SK-N-MC (cell line): ENCODE measurements around the gene ACTR3C.

Experiments
- DNase-seq: peaks from one replicate; pipeline ENCODE4 v3.0.0-alpha.2; 2011; ENCODE audit warnings: low read depth, low spot score
- H3K27ac ChIP-seq: fragments of 200-600 bp; sonication (generic); 2 replicates; pipeline ENCODE4 v1.5.1; 2016; ENCODE audit warnings: mixed run types
- H3K36me3 ChIP-seq: fragments of 200-600 bp; sonication (generic); 2 replicates; pipeline ENCODE4 v1.6.1; 2017; ENCODE audit warnings: antibody characterized with exemption, low read length, mixed read lengths; ENCODE audit not compliant: insufficient read depth
- H3K4me3 ChIP-seq: fragments of 200-600 bp; sonication (generic); 2 replicates; pipeline ENCODE4 v1.5.1; 2016
- H3K9ac ChIP-seq: fragments of 200-600 bp; sonication (generic); 2 replicates; pipeline ENCODE4 v1.8.0; 2017; ENCODE audit warnings: mixed run types, mixed read lengths; ENCODE audit not compliant: insufficient read length
- H3K9me3 ChIP-seq: fragments of 200-600 bp; sonication (generic); 2 replicates; pipeline ENCODE4 v1.6.1; 2017; ENCODE audit warnings: low read depth, mild to moderate bottlenecking, antibody characterized with exemption, low read length, moderate library complexity, mixed read lengths
- EZH2 ChIP-seq: fragments of 200-600 bp; sonication (generic); IDR thresholded peaks from one replicate; pipeline ENCODE4 v1.6.1; 2017; ENCODE audit warnings: antibody characterized with exemption
- FOXP2 ChIP-seq: optimal IDR thresholded peaks from 2 replicates; pipeline ENCODE3; 2011; ENCODE audit warnings: mild to moderate bottlenecking, moderate library complexity; ENCODE audit not compliant: insufficient read depth; ENCODE audit errors: extremely low read length, control extremely low read depth
- POLR2AphosphoS5 ChIP-seq: IDR thresholded peaks from 2 replicates; pipeline ENCODE4 v1.6.1; 2012; ENCODE audit warnings: mild to moderate bottlenecking, low read depth, low read length, borderline replicate concordance

Gene ACTR3C

DNA sequence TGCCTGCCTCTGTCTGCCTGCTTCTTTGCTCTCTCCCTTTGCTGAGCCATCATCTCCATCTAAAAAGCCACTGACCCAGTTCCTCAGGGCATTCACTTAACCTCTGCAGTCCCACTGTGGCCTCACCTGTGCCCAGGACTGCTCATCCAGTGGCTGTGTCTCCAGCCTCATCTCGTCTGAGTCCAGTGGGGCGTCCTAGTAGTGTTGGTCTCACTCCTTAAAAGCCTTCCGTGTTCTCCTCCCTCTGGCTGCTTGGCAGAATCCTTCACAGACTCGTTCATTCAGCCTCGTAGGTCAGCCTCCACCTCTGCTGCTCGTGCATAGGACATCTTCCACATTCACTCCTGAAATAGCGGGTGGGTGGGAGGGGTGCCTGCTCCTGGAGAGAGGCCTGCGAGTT is 10.8 kb upstream of the ACTR3C start:
- H3K9ac ChIP-seq = no peak overlapping the region
- H3K27ac ChIP-seq = no peak overlapping the region
- TF ChIP-seq EZH2 = no peak
- TF ChIP-seq FOXP2 = no peak
- no peak for TF ChIP-seq POLR2AphosphoS5
- H3K4me3 ChIP-seq = no peak overlapping the region
- H3K9me3 ChIP-seq = no peaks in the 10 kb centered on the region
- H3K36me3 ChIP-seq = peaks cover 12% of the 10 kb centered on the region; the same call in 1 of the 2 replicates
- DNase-seq = no peak

DNA sequence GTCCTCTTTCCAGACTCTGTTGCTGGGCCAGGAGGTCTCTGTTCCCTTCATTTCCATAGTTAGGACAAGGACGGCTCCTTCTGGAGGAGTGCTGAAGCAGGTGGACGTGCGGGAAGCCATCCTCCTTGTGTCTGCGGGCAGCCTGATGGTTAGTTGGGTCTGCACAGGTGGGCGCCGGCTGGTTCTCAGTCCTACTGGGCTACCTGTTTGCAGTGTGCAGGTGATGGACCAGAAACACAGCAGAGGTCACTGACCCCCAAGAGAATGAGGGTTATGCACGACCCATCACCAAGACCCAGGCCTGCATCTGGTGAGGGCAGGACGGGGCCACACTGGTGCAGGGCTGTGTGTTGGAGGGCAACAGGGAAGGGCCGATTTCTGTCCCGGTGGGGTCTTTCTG is 10.3 kb upstream of the ACTR3C start:
- Histone ChIP-seq H3K27ac (no peak overlapping the region), H3K9ac (no peak overlapping the region), H3K4me3 (no peak overlapping the region), H3K9me3 (no peaks in the 10 kb centered on the region), H3K36me3 (peaks cover 17% of the 10 kb centered on the region; the same call in 1 of the 2 replicates)
- no peak for DNase-seq
- no peak for TF ChIP-seq FOXP2
- TF ChIP-seq EZH2 = no peak
- no peak for TF ChIP-seq POLR2AphosphoS5

DNA sequence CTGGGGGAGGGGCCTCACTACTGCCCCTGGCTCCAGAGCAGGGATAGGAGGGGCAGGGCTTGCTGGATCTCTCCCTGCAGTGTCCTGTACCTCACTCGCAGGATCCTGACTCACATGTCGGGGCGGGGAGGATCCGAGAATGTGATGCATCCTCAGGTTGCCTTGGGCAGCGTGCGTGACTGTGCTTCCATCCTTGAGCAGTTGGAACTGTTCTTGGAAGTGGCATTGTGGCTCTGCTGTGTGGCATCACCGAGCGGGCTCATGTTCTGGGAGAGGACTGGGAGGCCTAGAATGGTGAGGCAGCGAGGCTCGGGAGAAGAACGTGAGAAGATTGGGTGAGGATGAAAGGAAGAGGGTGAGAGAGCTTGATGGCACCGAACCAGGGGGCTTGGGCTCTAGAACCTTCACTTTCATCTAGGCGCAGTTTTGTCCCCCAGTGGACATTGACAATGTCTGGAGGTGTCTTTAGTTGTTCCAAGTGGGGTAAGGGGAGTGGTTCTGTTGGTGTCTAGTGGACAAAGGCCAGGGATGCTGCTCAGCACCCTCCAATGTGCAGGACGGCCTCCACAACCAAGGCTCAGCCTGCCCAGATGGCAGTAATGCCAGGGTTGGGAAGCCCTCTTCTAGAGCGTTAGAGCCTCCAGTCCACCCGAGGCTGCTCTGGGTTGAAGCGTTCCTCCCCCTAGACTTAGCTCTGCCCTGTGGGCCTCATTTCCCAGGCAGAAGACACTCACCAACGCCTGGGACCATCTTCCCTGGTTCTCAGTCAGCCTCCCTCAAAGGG is 9.7 kb upstream of the ACTR3C start:
- H3K4me3 ChIP-seq = no peak overlapping the region
- peaks cover 23% of the 10 kb centered on the region for H3K36me3 ChIP-seq
- H3K9me3 ChIP-seq = no peaks in the 10 kb centered on the region
- DNase-seq = no peak
- H3K27ac ChIP-seq = no peak overlapping the region
- H3K9ac ChIP-seq = no peak overlapping the region
- TF ChIP-seq FOXP2 (no peak), EZH2 (no peak), POLR2AphosphoS5 (no peak)

DNA sequence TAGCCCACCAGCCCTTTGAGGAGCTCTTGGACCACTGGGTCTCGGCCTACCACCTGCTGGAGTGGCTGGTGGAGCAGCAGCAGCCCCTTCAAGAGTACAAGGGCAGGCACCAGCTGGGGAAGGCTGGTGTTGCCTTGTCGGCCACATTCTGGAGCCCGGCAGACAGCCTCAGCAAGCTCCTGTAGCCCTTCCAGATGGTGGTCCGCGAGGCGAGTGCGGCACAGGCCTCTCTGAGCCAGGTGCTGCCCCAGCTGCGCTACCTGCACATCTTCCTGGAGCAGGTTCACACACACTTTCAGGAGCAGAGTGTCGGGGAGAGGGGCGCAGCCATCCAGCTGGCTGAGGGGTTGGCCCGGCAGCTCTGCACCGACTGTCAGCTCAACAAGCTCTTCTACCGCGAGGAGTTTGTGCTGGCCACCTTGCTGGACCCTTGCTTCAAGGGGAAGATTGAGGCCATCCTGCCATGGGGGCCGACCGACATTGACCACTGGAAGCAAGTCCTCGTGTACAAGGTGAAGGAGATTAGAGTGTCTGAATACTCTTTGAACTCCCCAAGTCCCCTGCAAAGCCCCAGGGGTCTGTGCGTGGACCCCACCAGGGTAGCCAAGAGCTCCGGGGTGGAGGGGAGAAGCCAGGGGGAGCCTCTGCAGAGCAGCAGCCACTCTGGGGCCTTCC is 7.0 kb upstream of the ACTR3C start:
- Histone ChIP-seq H3K9ac (no peak overlapping the region), H3K27ac (no peak overlapping the region), H3K36me3 (peaks cover 50% of the 10 kb centered on the region), H3K9me3 (no peaks in the 10 kb centered on the region), H3K4me3 (no peak overlapping the region)
- DNase-seq = no peak
- TF ChIP-seq FOXP2 (no peak), POLR2AphosphoS5 (no peak), EZH2 (no peak)

DNA sequence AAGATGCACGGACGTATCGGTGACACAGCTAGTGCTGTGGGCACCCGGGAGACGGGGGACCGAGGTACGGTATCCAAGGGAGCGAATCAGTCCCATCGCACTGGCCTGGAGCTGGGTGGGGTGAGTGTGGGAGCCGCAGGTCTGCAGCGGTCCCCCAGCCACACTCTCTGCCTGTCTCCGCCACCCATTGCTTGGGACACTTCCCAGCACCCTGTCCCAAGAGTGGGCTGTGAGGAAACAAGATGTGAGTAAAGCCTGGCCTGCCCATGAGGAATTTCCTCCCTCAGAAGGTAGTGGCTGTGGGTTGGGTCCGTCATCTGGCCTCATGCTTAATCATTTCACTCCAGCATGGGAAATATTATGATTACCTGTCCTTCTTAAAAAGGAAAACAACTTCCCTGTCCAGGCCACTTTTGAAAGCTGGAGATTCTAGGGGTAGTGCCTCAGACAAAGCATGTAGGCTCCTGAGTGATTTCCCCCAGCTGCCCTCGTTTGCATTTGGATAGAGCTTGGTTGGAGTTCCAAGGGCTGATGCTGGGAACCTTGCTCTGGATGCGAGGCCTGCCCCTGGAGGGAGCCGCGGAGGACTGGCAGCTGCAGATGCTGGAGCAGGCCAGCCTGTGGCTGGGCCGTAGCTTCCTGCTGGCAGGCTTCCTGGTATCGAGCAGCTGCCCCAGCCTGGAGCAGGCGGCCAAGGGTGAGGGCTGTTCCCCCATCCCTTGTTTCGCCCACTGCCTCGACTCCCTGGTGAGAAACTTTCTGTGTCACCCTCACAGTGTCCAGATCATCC is 6.2 kb upstream of the ACTR3C start:
- Histone ChIP-seq H3K9ac (no peak overlapping the region), H3K27ac (no peak overlapping the region), H3K9me3 (no peaks in the 10 kb centered on the region), H3K4me3 (no peak overlapping the region), H3K36me3 (peaks cover 55% of the 10 kb centered on the region)
- no peak for DNase-seq
- no peak for TF ChIP-seq FOXP2
- TF ChIP-seq EZH2 = no peak
- TF ChIP-seq POLR2AphosphoS5 = no peak

DNA sequence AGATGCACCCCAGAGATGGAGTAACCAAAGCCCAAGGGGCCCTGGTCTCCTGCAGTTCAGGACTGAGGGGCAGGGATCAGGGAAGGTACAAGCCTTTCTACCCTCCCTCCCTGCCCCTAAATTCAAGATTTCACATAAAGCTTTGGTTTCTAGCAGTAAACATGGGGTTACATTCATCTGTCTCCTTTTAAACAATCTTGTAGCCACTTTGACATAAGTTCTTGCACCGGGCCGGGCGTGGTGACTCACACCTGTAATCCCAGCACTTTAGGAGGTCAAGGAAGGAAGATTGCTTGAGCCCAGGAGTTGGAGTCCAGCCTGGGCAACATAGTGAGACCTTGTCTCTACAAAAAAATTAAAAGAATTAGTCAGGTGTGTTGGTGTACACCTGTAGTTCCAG is 4.0 kb upstream of the ACTR3C start:
- Histone ChIP-seq H3K9me3 (no peaks in the 10 kb centered on the region), H3K36me3 (peaks cover 55% of the 10 kb centered on the region), H3K27ac (no peak overlapping the region), H3K4me3 (no peak overlapping the region), H3K9ac (no peak overlapping the region)
- TF ChIP-seq POLR2AphosphoS5 = no peak
- no peak for TF ChIP-seq EZH2
- TF ChIP-seq FOXP2 = no peak
- DNase-seq = no peak

DNA sequence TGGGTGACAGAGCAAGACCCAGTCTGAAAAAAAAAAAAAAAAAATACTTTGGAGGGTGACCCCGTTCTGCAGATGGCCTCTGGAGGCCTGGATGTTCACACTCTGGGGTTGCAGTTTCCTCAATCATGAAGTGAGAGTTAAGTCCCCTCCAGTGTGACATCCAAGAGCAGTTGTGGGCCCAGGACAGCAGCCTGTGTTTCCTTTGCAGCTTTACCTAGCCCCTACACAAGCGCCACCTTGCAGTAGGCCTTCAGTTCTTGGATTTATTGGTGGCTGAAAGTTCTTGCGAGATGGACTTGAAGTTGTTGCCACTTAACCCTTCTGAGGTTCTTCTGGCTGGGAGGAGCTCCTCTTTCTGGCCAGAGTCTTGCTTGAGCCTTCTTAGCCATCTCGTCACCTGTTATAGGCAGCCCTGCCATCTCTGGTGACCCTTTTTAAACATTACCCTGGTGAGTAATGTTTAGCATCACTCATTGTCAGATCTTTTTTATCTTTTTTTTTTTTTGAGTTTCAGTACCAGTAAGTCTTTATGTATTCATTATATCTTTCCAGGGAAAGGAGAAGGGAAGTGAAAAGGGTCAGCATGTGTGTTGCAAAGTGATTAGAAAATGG is 3.4 kb upstream of the ACTR3C start:
- Histone ChIP-seq H3K27ac (no peak overlapping the region), H3K36me3 (peaks cover 55% of the 10 kb centered on the region)

DNA sequence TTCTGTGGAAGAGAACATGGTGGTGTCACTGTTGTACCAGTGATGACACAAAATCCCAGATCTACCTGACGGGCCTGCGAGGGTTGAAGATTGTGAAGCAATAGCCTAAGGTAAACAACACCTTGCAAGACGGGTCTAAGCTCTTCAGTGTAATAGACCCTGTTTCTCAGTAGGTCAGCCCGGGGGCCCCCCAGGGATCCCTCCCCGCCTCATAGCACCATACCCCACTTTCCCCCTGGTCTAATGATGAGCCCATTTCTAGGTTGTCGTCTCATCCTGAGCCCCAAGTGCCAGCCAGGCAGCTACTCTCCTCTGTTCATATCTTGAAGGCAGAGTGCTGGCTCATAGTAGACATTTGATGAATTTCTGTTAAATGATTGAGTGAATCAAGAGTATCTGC is 2.6 kb upstream of the ACTR3C start:
- Histone ChIP-seq H3K9me3 (no peaks in the 10 kb centered on the region), H3K4me3 (no peak overlapping the region), H3K27ac (no peak overlapping the region), H3K9ac (no peak overlapping the region), H3K36me3 (peaks cover 55% of the 10 kb centered on the region)
- no peak for TF ChIP-seq EZH2
- TF ChIP-seq FOXP2 = no peak
- no peak for TF ChIP-seq POLR2AphosphoS5
- DNase-seq = no peak

More for the DNA sequence above, 3.4 kb upstream of the ACTR3C start:
- no peak for DNase-seq
- no peak for TF ChIP-seq POLR2AphosphoS5
- no peak for TF ChIP-seq EZH2
- TF ChIP-seq FOXP2 = no peak
- no peak overlapping the region for H3K9ac ChIP-seq
- H3K9me3 ChIP-seq = no peaks in the 10 kb centered on the region
- no peak overlapping the region for H3K4me3 ChIP-seq
